Suppressor macrophage treated with lipopolysaccharide for 4 hours (primary cell): ENCODE measurements around the gene STPG4.
"Not testable (repeated sequence)": the region's sequence is repeated elsewhere in the genome, so short reads cannot be mapped to it uniquely, and the experiment has no call there.

Experiments
- DNase-seq: peaks from one replicate; pipeline ENCODE4 v3.0.0-alpha.2; 2020

STPG4 gene

DNA sequence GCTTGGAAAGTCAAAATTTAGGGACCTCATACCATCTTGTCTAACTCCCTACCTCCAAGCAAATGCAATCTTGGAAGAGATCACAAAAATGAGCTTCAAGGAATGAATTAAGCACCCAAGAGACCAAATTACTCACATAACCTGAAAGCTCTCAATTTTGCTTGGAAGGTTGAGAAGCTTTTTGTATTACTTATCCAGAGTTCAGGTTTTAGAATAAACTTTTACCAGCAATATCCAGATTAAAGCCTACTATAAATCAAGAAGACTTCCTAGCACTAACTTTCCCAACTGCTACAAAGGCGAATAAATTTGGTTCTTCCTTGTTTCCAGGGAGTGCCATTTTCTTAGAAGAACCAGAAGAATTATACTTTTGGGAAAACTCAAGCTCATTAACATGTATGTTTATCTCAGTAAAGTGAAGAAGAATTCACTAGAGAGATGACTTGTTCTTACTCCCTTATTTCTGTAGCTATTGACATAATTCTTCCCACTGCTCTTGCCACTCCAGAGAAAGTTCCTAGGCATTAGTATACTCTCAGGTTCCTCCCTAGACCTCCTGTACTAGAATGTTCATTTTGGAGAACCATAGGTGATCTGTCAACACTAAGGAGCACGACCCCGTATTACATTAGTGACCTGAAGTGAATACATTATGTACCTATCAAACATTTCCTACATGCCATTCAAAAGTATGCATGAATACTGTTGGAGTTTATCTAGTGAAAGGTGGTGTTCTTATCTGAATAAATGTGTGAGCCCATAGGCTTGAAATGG is 18.0 kb upstream of the STPG4 start:
- no peak for DNase-seq

DNA sequence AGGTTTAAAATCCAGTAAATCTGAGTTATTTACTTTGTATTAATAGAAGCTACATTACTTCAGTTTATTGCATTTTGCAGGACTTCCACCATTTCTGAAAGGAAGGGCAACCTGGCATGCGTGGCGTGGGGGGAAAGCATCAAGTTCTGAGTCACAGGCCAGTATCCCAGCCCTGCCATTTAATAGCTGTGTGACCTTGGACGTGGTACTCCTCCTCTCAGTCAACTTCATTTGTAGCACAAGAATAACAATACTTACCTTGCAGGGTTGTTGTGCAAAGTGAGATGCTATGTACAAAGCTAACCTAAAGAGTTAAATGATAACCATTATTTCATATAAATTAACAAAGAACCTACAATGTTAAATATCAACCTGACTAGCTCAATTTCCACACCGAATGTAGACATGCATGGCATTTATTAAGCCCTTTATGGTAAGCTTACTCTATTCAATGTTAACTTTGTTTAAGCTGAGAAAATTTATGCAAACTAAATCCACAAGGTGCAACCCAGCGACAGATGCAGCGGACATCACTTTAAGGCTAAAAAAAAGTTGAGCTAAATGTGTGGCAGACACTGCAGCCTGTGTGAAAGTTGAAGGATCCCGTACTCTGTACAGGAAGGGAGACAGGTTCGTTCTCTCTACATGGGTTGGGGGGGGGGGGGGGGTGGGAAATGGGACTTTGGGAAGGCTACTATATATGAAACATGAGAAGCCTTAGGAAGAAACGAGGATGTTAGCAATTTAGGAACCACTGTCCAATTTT is 17.2 kb upstream of the STPG4 start:
- no peak for DNase-seq

DNA sequence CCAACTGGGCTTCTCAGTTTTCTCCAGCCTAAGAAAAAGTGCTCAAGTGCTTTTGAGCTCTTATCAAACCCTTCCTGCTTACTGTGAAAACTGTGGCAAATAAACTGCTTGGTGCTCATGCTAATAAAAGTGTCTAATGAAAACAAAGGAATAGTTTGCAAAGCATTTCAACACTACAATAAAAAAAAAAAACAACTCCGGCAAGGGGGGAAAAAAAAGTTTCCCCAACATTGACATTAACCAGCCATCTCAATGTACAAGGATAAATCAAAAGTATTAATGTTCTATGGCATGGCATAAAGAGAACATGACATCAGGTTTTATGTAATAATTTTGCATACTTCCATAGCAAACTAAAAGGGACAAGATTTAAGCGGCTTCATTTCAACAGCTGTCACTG is 14.7 kb upstream of the STPG4 start:
- no peak for DNase-seq

DNA sequence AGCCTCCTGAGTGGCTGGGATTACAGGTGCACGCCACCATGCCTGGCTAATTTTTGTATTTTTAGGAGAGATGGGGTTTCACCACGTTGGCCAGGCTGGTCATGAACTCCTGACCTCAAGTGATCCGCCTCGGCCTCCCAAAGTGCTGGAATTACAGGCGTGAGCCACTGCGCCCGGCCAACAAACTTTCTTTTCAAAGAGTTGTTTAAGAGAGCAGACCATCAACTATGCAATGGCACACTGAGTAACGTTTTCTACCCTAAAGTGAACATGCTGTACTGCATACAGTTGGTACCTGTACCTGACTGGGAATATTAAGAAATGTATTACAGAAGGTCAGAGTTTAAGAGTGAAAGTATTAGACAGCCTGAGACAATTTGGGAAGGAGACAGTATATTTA is 13.8 kb upstream of the STPG4 start:
- not testable (repeated sequence) for DNase-seq

DNA sequence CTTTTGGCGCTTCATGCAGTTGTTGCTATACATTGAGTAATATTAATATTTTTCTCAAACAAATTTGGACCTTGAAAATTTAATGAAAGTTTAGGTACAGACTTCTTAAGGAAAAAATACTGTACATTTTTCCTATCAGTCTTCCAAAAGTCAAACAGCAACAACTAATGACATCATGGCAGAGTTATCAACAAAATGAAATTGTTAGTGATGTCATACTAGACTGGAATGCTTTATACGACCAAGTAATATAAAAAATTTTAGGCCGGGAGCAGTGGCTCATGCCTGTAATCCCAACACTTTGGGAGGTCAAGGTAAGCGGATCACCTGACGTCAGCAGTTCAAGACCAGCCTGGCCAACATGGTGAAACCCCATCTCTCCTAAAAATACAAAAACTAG is 12.0 kb upstream of the STPG4 start:
- DNase-seq: no peak

DNA sequence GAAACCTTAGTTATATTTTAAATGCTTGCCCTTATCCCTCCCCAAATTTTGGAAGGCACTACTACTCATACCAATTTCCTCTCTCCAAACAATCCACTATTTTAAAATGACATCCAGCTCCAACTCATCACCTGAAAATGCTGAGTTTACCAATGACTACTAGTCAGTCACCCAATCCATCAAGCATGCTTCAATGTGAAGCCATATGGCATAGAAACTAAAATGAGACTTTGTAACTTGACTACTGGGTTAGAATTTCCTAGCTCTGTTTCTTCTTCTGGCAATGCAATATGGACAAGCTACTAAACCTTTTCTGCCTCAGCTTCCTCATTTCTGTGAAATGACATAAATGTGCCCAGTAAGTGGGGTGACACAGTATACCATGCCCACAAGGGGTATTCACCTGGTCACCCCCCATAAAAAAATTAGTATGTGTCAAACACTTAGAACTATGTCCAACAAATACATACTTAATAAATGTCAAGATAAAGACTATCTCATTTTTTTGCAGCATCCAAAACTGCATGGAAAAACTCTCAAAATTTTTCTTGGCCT is 10.0 kb upstream of the STPG4 start:
- DNase-seq: no peak

DNA sequence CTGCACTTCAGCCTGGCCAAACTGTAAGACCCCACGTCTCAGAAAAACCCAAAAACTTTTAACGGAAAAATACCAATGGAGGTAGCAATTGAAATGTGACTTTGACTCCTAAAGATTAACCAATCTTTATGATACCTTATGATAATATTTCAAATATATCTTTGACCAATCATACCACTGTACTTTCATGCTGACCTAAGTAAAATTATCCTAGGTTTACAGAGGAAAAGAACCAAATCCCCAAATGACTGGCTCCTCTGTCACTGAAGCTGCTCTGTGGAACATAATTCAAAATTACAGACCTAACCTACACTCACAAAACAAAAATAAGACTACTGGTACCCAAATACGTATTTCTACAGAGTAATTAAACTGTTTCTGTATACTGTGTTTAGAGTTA is 7.7 kb upstream of the STPG4 start:
- DNase-seq: no peak

DNA sequence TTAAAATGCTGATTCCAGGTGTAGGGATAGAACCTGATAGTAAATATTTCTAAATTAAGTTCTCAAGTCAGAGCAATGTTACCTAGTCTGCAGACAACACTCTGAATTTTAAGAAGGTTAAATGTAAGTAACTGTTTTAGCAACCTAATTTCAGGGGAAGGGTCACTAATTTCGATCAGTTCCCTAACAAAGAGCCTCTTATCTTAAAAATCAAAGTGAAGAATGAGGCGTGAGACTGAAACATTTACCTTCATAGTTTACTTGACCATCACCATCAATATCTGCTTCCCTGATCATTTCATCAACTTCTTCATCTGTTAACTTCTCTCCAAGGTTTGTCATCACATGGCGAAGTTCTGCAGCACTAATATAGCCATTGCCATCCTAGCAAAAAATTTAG is 6.4 kb upstream of the STPG4 start:
- DNase-seq: no peak

DNA sequence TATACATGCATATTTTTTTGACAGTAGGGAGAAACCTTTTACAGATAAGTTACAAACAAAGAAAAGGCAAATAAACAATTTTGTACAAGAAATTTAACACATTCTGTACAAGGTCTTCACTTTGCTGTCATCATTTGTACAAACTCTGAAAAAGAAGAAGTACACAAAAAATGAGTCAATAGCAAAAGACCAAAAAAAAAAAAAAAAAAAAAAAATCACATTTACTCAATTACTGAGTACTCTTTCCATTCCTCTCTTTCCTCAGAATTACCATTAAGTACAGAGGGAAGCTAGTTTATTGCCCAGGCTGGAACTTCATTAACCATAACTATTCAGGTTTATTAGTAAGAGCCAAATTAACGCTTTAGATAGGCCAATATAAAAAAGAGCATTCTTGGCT is 5.6 kb upstream of the STPG4 start:
- DNase-seq: peak; percentile 44

DNA sequence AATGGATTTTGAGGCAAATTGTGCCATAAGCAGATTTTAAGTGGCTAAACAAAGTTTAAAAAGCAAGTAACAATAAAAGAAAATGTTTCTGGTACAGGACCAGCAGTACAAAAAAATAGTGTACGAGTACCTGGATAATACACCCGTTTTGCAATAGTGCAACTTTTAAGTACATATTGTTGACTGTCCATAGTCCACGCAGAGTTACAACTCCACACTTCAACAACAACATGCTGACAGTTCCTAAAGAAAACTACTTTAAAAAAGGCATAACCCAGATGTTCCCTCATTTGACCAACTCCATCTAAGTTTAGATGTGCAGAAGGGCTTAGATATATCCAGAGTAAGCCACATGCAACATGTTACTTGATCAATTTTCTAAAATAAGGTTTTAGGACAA is 5.1 kb upstream of the STPG4 start:
- no peak for DNase-seq

DNA sequence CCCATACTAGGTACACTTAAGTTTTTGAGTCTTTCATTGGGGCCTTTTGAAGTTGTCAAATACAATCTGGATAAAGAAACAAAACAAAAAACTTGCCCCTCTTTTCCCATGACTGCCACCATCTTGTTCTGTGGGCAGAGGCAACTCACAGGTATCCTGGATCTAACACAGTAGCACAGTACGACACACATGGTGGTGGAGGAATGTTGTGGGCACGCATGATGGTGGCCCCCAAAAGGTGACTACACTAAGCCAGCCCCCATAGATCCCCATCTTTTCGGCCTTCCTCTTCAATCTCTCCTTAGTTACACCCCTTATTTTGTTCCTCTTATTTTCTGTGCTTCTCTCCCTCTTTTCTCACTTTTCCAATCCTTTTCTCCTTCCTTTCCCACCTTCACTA is 4.5 kb upstream of the STPG4 start:
- no peak for DNase-seq

DNA sequence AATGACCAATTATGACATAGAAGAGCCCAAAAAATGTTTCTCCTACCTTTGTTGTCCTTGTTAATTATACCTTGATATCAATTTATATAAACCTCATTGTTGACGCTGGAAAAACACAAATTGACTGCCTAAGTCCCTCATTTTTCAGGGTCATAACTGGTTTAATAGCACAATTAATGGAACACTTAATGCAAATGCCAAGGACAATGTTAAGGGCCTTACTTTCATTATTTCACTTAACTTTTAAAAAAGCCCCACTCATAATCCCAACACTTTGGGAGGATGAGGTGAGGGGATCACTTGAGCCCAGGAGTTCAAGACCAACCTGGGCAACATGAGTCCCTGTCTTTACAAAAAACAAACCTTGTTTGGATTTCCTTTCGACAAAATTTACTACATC is 3.5 kb upstream of the STPG4 start:
- no peak for DNase-seq

DNA sequence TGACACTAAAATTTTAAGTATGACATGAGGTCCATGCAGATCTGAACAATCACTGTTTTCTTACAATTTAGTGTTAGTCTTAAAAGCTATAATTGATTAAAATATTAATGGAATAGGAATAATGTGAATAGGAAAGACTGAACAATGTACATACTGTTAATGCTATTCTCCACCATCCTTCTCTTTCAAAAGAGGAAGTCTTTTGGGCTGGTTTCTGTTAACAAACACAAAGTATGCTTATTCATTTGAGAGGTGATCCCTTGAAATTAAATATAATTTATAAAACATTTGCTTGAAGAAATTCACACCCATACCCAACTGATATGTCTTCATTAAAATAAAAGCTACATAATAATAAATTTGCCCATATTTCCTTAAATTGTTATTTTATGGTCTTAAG is 2.3 kb downstream of the STPG4 start:
- DNase-seq: peak; percentile 25

DNA sequence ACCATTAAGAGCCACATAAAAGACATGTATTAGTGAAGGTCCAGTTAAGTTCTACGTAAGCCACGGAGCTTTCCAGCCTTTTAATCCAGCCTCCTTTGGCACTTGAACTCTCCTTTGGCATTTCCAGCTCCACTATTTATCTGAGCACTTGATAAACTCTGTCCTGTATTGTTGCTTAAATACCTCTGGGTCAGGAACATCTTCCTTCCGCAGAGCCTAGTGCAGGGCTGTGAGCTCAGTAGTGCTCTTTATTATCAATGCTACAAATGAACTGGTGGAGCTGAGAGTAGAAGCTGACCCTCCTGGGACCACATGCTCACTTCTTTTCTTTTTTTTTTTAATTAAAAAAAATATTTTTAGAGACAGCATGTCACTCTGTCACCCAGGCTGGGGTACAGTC is 4.9 kb downstream of the STPG4 start:
- no peak for DNase-seq

DNA sequence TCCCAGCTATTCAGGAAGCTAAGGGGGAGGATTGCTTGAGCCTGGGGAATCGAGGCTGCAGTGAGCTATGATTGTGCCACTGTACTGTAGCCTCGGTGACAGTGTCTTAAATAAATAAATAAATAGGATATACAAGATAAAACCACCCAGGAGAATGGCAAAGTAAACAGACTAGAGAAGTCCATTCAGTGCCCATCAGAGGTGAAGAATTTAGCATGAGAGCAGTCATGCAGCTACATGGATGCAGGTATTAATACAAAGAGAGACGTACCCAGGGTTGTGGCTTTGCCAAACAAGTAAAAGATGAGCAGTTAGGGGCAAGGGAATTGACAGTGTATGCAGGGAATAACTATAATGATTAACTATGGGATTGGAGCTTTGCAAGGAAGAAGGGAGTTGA is 8.1 kb downstream of the STPG4 start:
- no peak for DNase-seq

DNA sequence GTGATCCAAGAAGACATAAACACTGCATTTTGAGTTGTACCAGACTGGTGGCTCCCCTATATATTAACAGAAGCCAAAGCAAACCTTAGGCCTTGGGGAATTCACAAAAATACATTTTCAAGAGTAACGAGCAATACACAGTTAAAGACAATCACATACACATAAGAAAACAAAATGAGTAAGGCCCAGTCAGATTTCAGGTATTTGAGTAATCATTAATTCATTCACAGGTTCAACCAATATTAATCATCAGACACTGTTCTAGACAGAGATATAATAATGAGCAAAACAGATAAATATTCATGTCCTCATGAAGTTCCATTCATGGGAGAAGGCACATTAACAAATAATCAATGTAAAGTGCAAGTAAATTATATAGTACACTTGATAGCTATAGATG is 9.6 kb downstream of the STPG4 start:
- no peak for DNase-seq

DNA sequence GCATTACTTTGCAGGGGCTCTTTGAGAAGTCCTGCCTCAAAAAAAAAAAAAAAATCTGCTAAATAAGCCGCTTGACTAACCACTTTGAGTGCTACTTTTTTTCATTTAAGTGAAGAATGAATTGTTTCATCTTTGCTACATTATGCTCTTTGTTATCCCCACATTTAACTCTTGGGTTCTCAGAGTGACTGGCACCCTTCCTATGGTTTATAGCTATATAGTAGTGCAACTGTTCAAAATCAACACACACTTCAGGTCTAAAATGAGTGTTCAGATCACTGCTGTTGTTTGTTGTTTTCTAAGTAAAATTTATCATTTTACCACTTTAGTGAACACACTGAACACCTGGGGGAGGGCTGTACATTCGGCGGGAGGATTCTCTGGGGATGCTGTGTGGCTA is 13.6 kb downstream of the STPG4 start:
- no peak for DNase-seq

DNA sequence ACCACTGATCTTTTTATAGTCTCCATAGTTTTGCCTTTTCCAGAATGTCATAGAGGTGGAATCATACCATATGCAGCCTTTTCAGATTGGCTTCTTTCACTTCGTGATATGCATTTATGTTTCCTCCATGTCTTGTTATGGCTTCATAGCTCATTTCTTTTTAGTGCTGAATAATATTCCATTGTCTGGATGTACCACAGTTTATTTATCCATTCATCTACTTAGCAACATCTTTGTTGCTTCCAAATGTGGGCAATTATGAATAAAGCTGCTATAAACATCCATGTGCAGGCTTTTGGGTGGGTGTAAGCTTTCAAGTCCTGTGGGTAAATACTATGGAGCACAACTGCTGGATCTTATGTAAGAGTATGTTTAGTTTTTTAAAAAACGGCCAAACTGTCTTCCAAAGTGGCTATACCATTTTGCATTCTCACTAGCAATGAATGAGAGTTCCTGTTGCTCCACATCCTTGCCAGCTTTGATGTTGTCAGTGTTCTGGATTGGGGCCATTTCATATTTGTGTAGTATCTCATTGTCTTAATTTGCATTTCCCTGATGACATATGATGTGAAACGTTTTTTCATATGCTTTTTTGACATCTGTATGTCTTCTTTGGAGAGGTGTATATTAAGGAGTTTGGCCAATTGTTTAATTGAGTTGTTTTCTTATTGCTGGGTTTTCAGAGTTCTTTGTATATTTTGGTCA is 20.6 kb downstream of the STPG4 start:
- DNase-seq: no peak

DNA sequence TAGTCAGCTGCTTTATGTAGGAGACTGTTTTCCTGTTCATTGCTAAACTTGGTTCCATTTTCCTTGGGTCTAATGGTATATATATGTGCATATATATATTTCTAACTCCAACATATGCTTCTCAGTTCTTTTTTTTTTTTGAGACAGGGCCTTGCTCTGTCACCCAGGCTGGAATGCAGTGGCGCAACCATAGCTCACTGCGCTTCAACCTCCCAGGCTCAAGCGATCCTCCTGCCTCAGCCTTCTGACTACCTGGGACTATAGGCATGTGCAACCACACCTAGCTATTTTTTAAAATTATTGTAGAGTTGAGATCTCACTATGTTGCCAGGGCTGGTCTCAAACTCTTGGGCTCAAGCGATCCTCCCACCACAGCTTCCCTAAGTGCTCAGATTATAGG is 22.1 kb downstream of the STPG4 start:
- DNase-seq: no peak

DNA sequence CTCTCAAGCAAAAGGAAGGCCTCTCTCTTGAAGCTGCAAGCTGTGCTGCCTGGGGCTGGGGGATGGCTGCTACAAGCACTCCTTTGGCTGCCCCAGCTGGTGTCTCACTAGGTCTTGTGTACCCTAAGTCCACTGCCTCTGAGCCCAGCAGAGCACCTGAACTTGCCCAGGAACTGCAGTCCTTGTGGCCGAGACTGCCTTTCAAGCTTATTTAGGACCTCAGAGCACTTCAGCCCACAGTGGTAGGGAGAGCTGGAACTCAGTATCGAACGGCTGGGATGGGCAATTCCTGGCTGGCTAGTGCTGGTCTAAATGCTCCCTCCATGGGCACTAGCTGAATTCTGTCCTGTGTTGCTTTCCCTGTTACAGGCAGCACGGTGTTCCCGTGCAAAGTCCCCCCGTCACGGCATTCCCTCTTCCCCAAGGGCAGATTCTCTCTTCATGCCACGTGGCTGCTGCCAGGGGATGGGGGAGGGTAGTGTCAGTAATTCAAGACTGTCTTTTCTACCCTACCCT is 25.9 kb downstream of the STPG4 start:
- no peak for DNase-seq

DNA sequence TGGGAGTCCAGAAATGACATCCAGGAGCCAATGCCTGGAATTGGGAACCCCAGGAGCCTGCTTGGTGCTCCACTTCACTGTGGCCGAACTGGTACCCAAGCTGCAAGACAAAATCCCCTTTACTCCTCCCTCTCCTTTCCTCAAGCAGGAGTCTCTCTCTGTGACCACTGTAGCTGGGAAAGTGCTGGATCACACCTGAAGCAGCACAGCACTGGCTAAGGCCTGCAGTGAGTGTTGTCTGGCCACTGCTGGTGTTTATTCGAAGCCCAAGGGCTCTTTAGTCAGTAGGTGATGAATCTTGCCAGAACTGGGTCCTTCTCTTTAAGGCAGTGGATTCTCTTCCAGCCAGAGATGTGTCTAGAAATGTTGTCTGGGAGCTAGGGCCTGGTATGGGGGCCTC is 26.4 kb downstream of the STPG4 start:
- no peak for DNase-seq

DNA sequence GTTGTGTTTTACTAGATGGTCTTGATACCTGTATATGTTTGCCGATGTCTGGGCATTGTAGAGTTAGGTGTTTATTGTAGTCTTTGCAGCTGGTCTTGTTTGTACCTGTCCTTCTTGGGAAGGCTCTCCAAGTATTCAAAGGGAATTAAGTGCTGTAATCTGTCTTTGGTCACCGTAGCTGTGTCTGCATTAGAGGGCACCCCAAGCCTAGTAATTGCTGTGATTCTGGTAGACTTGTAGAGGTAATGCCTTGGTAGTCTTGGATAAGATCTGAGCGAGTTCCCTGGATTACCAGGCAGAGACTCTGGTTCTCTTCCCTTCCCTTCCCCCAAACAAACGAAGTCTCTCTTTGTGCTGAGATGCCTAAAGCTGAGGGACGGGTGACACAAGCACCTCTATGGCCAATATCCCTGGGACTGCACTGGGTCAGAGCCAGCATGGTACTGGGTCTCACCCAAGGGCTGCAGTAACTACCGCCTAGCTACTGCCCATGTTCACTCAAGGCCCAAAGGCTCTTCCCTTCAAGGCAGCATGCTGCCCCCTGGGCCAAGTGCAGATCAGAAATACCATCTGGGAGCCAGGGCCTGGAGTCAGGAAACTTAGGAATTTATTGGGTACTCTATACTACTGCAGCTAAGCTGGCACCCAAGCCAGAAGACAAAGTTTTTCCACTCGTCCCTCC is 27.1 kb downstream of the STPG4 start:
- DNase-seq: no peak

DNA sequence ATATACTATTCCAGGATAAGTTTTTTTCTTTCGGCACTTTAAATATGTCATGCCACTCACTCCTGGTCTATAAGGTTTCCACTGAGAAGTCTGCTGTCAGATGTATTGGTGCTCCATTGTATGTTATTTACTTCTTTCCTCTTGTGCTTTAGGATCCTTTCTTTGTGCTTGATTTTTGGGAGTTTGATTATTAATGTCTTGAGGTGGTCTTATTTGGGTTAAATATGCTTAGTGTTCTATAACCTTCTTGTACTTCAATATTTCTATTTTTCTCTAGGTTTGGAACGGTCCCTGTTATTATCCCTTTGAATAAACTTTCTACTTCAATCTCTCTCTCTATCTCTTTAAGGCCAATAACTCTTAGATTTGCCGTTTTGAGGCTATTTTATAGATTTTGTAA is 28.3 kb downstream of the STPG4 start:
- DNase-seq: no peak
